Measurements from ENCODE around the gene PRCP.
"Not testable (repeated sequence)": the region's sequence is repeated elsewhere in the genome, so short reads cannot be mapped to it uniquely, and the experiment has no call there.

PRCP gene

GRCh38 chr11:82900277-82901164 lies at the start of gene PRCP:
TSS of gene PRCP (minus strand) at chr11:82900430. CDS start at chr11:82900402, 28 bp downstream.
- peak; percentile 77 to 83 (median 80) for DNase-seq

DNA sequence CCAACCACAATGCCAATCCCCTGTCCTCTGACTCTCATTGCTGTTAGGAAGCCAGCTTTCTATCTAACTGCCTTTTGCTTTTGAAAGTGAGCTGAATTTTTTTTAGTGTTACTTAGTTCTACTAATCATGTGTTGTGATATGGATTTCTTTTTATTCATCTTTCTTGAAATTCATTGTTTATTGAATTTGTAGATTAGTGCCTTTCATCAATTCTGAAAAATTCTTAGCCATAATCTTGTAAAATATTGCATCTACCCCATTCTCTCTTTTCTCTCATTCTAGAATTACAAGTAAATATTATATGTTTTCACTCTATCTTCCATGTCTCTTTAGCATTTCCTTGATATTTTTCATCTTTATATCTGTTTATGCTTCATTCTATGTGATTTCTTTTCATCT lies 49.1 kb upstream of the PRCP start:
- no peak for DNase-seq

GRCh38 chr11:82945682-82946081 lies 45.5 kb upstream of the PRCP start:
- no peak for DNase-seq

DNA sequence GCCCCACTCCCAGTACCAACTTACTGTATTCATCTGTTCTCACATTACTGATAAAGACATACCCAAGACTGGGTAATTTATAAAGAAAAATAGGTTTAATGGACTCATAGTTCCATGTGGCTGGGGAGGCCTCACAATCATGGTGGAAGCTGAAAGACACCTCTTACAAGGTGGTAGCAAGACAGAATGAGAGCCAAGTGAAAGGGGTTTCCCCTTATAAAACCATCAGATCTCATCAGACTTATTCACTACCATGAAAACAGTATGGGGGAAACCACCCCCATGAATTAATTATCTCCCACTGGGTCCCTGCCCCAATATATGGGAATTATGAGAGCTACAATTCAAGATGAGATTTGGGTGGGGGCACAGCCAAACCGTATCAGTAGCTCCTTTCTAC lies 44.8 kb upstream of the PRCP start:
- DNase-seq: not testable (repeated sequence)

GRCh38 chr11:82944198-82944597 lies 44.0 kb upstream of the PRCP start:
- no peak for DNase-seq

DNA sequence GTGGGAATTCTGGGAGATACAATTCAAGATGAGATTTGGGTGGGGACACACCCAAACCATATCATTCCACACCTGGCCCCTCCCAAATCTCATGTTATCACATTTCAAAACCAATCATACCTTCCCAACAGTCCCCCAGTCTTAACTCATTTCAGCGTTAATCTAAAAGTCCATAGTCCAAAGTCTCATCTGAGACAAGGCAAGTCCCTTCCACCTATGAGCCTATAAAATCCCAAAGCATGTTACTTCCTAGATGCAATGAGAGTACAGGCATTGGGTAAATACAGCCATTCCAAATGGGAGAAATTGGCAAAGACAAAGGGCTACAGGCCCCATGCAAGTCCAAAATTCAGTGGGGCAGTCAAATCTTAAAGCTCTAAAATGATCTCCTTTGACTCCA lies 43.2 kb upstream of the PRCP start:
- not testable (repeated sequence) for DNase-seq

DNA sequence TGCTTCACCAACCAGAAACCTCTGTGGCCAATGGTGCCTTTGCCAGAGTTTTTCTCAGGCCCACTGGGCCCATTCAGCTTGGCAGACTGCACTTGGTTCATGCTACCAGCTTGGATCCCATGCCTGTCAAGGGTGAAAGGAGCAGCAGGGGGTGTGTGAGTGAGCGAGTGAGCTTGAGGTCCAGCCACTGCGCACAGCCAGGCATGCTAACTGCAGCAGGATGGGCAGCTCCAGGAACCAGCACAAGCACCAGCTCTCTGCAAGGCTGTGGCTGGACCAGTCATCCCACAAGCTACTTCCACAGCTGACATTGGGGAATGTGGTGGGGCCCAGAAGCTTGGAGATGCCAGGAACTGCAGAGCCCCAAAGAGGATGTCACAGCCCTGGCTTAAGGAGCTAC lies 42.1 kb upstream of the PRCP start:
- DNase-seq: no peak

DNA sequence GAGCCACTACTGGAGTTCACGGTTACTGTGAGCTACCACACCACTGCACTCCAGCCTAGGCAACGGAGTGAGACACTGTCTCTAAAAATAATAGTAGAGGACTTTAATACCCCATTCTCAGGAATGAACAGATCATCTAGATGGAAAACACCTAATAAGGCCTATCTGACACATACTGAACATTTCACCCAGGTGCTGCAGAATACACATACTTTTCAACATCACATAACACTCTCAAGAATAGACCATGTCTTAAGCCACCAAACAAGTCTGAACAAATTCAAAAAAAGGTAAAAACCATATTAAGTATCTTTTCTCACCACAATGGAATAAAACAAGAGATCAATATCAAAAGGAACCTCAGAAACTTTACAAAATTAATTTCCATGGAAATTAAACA lies 39.2 kb upstream of the PRCP start:
- DNase-seq: no peak

- no peak for DNase-seq
These were observed 37.3 kb upstream of the PRCP start for GRCh38 chr11:82937554-82937953.

GRCh38 chr11:82936261-82936660 lies 36.0 kb upstream of the PRCP start:
- DNase-seq: no peak

DNA sequence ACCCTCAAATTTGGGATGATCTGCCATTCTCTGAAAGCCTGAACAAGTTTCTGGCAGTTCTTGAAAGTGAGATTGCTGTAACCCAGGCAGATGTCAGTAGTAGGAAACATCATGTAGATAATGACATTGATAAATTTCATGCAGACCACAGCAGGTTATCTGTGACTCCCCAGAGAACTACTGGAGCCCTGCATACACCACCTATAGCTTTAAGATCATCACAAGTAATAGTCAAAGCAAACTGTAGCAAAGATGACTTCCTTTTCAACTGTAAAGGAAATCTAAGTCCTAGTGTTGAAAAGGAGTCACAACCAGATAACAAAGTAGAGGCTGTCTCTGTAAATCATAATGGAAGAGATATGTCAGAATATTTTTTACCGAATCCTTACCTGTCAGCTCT lies 32.3 kb upstream of the PRCP start:
- DNase-seq: no peak

- no peak for DNase-seq
These were observed 30.5 kb upstream of the PRCP start for GRCh38 chr11:82930734-82931133.

GRCh38 chr11:82930229-82930628 lies 30.0 kb upstream of the PRCP start:
- DNase-seq: no peak

DNA sequence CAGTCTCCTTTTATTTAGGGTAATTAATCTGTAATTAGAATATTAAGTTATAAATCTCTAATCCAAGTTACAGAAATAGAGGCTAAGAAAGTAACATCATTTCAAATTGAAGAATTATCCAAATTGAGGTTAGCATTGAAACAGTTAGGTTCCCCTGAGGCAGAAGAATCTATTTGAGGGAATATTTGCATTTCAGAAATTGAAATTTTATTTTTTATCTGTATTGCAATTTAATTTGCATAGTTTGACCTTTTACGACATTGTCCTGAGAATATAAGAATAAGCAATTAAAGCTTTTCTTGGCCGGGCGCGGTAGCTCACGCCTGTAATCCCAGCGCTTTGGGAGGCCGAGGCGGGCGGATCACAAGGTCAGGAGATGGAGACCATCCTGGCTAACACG lies 28.9 kb upstream of the PRCP start:
- no peak for DNase-seq

DNA sequence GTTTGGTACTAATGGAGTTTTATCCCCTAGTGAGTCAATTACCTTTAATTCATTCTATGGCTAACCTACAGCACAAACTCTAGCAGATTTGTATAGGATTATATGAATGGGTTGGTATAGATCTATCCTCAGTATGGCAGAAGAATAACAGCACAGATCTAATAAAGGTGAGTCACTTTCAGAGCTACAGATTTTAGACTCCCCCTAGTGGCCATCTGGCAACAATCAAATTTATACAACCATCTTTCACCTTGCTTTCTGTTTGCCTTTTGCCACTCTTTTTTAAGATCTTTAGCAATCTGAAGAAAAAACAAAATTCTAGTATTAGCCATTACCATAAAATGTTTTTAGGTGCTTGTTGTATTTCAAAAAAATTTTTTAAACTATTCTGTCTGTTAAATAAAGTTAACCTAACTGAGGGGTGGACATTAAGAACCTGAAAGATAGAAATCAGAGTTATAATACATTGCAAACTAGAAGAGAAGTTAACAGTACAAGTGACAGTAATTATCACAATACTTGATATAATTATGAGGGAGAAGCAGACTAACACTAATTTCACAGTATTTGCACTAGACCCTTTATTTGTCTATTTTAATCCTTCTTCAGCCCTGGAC lies 27.1 kb upstream of the PRCP start:
- DNase-seq: peak in 2 of 4 experiments; percentile 8 to 13

- DNase-seq: no peak
These were observed 24.4 kb upstream of the PRCP start for GRCh38 chr11:82924522-82925224.

- not testable (repeated sequence) for DNase-seq
These were observed 22.4 kb upstream of the PRCP start for GRCh38 chr11:82922396-82923173.

GRCh38 chr11:82920227-82920626 lies 20.0 kb upstream of the PRCP start:
- DNase-seq: not testable (repeated sequence)

DNA sequence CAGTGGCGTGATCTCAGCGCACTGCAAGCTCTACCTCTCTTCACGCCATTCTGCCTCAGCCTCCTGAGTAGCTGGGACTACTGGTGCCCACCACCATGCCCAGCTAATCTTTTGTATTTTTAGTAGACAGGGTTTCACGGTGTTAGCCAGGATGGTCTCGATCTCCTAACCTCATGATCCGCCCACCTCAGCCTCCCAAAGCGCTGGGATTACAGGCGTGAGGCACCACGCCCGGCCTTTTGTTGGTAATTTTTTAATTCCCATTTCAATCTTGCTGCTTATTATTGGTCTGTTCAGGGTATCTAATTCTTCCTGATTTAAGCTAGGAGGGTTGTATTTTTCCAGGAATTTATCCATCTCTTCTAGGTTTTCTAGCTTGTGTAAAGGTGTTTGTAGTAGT lies 19.6 kb upstream of the PRCP start:
- DNase-seq: not testable (repeated sequence)

GRCh38 chr11:82909015-82909640 lies 8.9 kb upstream of the PRCP start:
- DNase-seq: no peak

- no peak for DNase-seq
These were observed 8.1 kb upstream of the PRCP start for GRCh38 chr11:82908311-82908710.

DNA sequence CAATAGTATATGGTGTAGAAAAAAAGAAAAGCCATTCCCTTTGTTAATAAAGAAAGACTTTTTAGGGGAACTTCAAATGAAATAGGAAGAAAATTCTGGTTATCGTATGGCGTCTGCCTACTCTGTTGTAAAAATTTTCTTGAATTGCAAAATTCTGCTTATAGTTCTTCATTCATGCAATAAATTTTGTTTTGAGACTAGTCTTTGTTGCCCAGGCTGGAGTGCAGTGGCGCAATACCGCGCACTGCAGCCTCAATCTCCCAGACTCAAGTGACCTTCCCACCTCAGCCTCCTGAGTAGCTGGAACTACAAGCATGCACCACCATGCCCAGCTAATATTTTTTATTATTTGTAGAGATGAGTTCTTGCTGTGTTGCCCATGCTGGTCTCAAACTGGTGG lies 7.1 kb upstream of the PRCP start:
- no peak for DNase-seq

Data from activated CD4-positive, CD25-positive, alpha-beta regulatory T cell (primary cell).